Right lobe of liver (tissue), 4 donors: ENCODE results near the gene ASCC1.

Source experiments
- POLR2A ChIP-seq: fragments of 450-650 bp; IDR thresholded peaks from one replicate; pipeline ENCODE4 v1.6.1; 2017; ENCODE audit warnings: antibody characterized with exemption, mild to moderate bottlenecking
- TF ChIP-seq, protein P1 (sequence below), 4 donors: fragments of 200-600 bp in 3 of 4; fragments of 450-650 bp in 1 of 4; IDR thresholded peaks; one replicate each; pipeline versions ENCODE4 v1.5.1 to v1.8.0; 2016 to 2022; ENCODE audit warnings: antibody characterized with exemption in 4 of 4, mild to moderate bottlenecking in 2 of 4
- donor health status: DM: no; HTN: no; CAD: no.
- donor health status: DM: no; HTN: no; CAD: no.
- donor health status: DM: no; HTN: yes; CAD: no.

GRCh38 chr10:72098836-72099599 is 117.1 kb downstream of the ASCC1 start:
- TF ChIP-seq, protein P1, sequence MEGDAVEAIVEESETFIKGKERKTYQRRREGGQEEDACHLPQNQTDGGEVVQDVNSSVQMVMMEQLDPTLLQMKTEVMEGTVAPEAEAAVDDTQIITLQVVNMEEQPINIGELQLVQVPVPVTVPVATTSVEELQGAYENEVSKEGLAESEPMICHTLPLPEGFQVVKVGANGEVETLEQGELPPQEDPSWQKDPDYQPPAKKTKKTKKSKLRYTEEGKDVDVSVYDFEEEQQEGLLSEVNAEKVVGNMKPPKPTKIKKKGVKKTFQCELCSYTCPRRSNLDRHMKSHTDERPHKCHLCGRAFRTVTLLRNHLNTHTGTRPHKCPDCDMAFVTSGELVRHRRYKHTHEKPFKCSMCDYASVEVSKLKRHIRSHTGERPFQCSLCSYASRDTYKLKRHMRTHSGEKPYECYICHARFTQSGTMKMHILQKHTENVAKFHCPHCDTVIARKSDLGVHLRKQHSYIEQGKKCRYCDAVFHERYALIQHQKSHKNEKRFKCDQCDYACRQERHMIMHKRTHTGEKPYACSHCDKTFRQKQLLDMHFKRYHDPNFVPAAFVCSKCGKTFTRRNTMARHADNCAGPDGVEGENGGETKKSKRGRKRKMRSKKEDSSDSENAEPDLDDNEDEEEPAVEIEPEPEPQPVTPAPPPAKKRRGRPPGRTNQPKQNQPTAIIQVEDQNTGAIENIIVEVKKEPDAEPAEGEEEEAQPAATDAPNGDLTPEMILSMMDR (IDR thresholded peaks at IDR 0.05): no peak
- no peak for TF ChIP-seq POLR2A
